ENCODE data around the gene DHX40. TPM values are rescaled to one million over a fixed set of nuclear protein-coding genes. Genes with fewer than 3 reads are reported as not detected.

Gene DHX40
- total and polyA plus RNA-seq, 8 donors: 14.0 to 109 (median 23.0) TPM

DNA sequence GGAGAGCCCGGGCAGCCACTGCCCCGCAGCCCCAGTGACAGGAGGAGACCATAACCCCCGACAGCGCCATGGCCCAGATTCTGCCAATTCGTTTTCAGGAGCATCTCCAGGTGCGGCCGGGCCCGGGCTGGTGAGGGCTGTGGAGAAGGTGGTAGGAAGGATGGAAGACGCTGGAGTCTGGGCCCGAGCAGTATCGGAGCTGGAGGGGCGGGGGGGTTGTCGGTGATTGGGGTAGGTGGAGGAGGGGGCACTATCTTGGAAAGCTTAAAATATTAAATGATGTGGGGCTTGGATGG lies 54.6 kb downstream of the DHX40 start:
- WGBS, 5 donors: 0 to 1% (median 0%) methylated on average over 11 to 13 of the region's 13 CpGs
- TF ChIP-seq EP300 (IDR thresholded peaks at IDR 0.05) (no peak), POLR2A (IDR thresholded peaks at IDR 0.05) (no peak), POLR2AphosphoS5 (IDR thresholded peaks at IDR 0.05) (no peak)
- TF ChIP-seq, protein P1, sequence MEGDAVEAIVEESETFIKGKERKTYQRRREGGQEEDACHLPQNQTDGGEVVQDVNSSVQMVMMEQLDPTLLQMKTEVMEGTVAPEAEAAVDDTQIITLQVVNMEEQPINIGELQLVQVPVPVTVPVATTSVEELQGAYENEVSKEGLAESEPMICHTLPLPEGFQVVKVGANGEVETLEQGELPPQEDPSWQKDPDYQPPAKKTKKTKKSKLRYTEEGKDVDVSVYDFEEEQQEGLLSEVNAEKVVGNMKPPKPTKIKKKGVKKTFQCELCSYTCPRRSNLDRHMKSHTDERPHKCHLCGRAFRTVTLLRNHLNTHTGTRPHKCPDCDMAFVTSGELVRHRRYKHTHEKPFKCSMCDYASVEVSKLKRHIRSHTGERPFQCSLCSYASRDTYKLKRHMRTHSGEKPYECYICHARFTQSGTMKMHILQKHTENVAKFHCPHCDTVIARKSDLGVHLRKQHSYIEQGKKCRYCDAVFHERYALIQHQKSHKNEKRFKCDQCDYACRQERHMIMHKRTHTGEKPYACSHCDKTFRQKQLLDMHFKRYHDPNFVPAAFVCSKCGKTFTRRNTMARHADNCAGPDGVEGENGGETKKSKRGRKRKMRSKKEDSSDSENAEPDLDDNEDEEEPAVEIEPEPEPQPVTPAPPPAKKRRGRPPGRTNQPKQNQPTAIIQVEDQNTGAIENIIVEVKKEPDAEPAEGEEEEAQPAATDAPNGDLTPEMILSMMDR (IDR thresholded peaks at IDR 0.05): no peak
- intact Hi-C loops (cut with DNase I; ENCODE audit: low total_unique reads): no loop called here

DNA sequence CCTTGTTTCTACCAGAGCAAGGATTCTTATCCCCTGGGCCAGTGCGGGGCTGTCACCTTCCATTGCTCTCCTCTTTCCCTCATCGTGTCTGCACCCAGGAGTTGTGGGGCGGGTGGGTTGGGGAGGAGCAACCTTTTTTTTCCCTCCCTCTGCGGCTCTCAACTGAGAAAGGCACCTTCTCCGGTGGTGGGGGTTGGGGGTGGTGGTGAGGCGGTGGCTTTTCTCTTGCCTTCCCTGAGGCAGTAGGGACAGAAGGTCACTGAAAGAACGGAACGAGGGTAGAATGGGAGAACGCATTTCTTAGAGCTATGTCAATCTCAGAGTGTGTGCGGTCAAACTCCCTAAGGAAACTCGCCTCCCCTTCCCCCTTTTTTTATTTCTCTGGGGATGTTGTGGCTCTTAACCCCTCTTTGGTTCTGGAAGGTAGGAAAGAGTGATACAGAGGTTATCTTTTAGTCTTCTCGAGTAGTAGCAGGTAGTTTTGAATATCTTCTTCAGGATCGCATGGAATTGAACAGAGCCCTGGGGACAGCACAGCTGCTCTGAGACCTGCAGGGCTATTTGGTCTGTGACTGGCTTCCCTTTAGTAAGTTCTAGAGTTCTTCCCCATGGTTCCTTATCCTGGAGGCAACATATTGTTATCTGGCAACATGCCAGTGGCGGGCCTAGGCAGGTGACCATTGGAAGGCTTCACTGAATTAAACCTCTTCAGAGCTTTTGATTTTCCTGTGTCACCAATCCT lies 55.3 kb downstream of the DHX40 start:
- H3K4me1 ChIP-seq: peaks cover 53 to 75% (median 62%) of the 10 kb centered on the region in 4 donors

More for the DNA sequence above, 54.6 kb downstream of the DHX40 start:
- Histone ChIP-seq H3K9me3 (no peaks in the 10 kb centered on the region), H3K4me3 (peak overlapping the region; percentile 89 to 97 (median 96)), H3K4me1 (peaks cover 46 to 68% (median 55%) of the 10 kb centered on the region in 4 donors), H3K27me3 (no peaks in the 10 kb centered on the region), H3K27ac (peak overlapping the region; percentile 97 to 100 (median 99)), H3K36me3 (no peaks in the 10 kb centered on the region)
- no peak for DNase-seq

DNA sequence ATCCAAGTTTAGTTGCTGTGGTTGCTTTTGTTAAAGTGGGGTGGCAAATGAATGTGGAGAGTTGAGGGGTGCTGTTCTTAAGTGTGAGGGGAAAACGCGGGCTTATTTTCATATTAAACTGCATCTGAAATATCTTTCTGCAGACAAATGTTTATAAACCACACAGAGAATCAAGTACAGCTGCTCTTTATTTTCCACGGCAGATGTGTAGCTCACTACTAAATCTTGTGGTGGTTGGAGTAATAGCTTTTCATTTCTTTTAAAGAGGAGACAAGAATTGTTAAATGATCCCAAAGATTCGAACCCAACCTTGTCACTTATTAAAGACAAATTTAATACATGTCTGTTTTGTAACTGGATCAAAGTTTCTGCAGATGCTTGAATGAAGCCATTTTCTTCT lies 56.4 kb downstream of the DHX40 start:
- intact Hi-C loops (cut with DNase I; ENCODE audit: low total_unique reads): no loop called here
- Histone ChIP-seq H3K27me3 (no peaks in the 10 kb centered on the region), H3K4me3 (peak overlapping the region; percentile 89 to 97 (median 96)), H3K27ac (peak overlapping the region in 3 of 5 donors; percentile 99 to 100 (median 100)), H3K9me3 (no peaks in the 10 kb centered on the region), H3K36me3 (no peaks in the 10 kb centered on the region), H3K4me1 (peaks cover 61 to 79% (median 67%) of the 10 kb centered on the region in 4 donors)
- WGBS, 5 donors: 18 to 36% (median 23%) methylated on average over 4 of the region's 4 CpGs
- DNase-seq: no peak
- no peak for TF ChIP-seq EP300 (IDR thresholded peaks at IDR 0.05)
- TF ChIP-seq, protein P1 (IDR thresholded peaks at IDR 0.05): no peak
- TF ChIP-seq POLR2A (IDR thresholded peaks at IDR 0.05): no peak
- no peak for TF ChIP-seq POLR2AphosphoS5 (IDR thresholded peaks at IDR 0.05)

More for the DNA sequence above, 55.3 kb downstream of the DHX40 start:
- no peaks in the 10 kb centered on the region for H3K9me3 ChIP-seq
- peak overlapping the region; percentile 97 to 100 (median 99) for H3K27ac ChIP-seq
- TF ChIP-seq EP300 (IDR thresholded peaks at IDR 0.05) (no peak), POLR2A (IDR thresholded peaks at IDR 0.05) (no peak), POLR2AphosphoS5 (IDR thresholded peaks at IDR 0.05) (no peak)
- TF ChIP-seq, protein P1 (IDR thresholded peaks at IDR 0.05): no peak
- H3K36me3 ChIP-seq: no peaks in the 10 kb centered on the region
- intact Hi-C loops (cut with DNase I; ENCODE audit: low total_unique reads): no loop called here
- no peaks in the 10 kb centered on the region for H3K27me3 ChIP-seq
- H3K4me3 ChIP-seq: peak overlapping the region; percentile 89 to 97 (median 96)
- DNase-seq: peak; percentile 49 to 73
- WGBS, 5 donors: 0 to 1% (median 1%) methylated on average over 14 of the region's 14 CpGs

DNA sequence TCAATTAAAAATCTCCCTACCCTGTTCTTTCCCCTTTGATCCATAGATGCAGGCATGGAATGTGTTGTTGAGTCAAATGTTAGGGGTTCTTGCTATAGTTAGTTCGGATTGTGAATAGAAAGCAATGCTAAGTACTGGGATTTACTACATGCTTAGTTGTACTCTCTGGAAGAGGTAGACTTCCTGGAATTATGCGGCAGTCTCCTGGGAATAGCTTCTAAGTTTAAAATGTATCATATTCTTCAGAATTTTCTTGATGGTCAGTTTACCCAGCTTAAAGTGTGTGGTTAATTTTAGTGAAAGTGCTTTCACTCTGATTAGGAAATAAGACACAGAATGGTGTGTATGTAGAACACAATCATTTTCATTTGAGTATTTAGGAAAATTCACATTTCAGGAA lies 57.7 kb downstream of the DHX40 start:
- TF ChIP-seq, protein P1 (IDR thresholded peaks at IDR 0.05): no peak
- TF ChIP-seq EP300 (IDR thresholded peaks at IDR 0.05) (no peak), POLR2A (IDR thresholded peaks at IDR 0.05) (no peak), POLR2AphosphoS5 (IDR thresholded peaks at IDR 0.05) (no peak)
- no peak for DNase-seq
- H3K27ac ChIP-seq: peak overlapping the region in 3 of 5 donors; percentile 24 to 100 (median 100)
- no peaks in the 10 kb centered on the region for H3K9me3 ChIP-seq
- 38 to 63% (median 48%) methylated on average over 2 of the region's 2 CpGs for WGBS, 5 donors
- intact Hi-C loops (cut with DNase I; ENCODE audit: low total_unique reads): no loop called here
- peaks cover 69 to 79% (median 74%) of the 10 kb centered on the region in 4 donors for H3K4me1 ChIP-seq
- no peaks in the 10 kb centered on the region for H3K36me3 ChIP-seq
- H3K4me3 ChIP-seq: peak overlapping the region in 2 of 4 donors; percentile 97
- no peaks in the 10 kb centered on the region for H3K27me3 ChIP-seq
